NCI-H2029 treated with DMSO at 0.1 percent for 48 hours (cell line): ENCODE measurements around the gene ALX4.
A peak's percentile ranks its signal among the peaks of the same experiment; 100 is the strongest.

Experiments
- DNase-seq: peaks from one replicate; lab custom pipeline; 2025; lab: John Stamatoyannopoulos, UW

Gene ALX4

GRCh38 chr11:44244639-44245310 is 65.2 kb downstream of the ALX4 start:
- DNase-seq: no peak

- DNase-seq: no peak
Measured at GRCh38 chr11:44243595-44244343, 66.2 kb downstream of the ALX4 start.

- DNase-seq: no peak
Measured at GRCh38 chr11:44243086-44243485, 66.9 kb downstream of the ALX4 start.

GRCh38 chr11:44241851-44242250 is 68.1 kb downstream of the ALX4 start:
- no peak for DNase-seq

- DNase-seq: no peak
Measured at GRCh38 chr11:44237156-44237555, 72.8 kb downstream of the ALX4 start.

- no peak for DNase-seq
Measured at GRCh38 chr11:44236296-44236695, 73.6 kb downstream of the ALX4 start.

- DNase-seq: no peak
Measured at GRCh38 chr11:44235765-44236201, 74.2 kb downstream of the ALX4 start.

- no peak for DNase-seq
Measured at GRCh38 chr11:44229624-44230023, 80.3 kb downstream of the ALX4 start.

GRCh38 chr11:44229098-44229497 is 80.8 kb downstream of the ALX4 start:
- peak; percentile 49 for DNase-seq

- no peak for DNase-seq
Measured at GRCh38 chr11:44228379-44228778, 81.6 kb downstream of the ALX4 start.

- DNase-seq: no peak
Measured at GRCh38 chr11:44226945-44227344, 83.0 kb downstream of the ALX4 start.

GRCh38 chr11:44226490-44226889 is 83.4 kb downstream of the ALX4 start:
- no peak for DNase-seq

GRCh38 chr11:44224867-44225501 is 85.0 kb downstream of the ALX4 start:
- DNase-seq: no peak

- no peak for DNase-seq
Measured at GRCh38 chr11:44223238-44223637, 86.7 kb downstream of the ALX4 start.

- DNase-seq: no peak
Measured at GRCh38 chr11:44221992-44222391, 87.9 kb downstream of the ALX4 start.

- no peak for DNase-seq
Measured at GRCh38 chr11:44221456-44221855, 88.5 kb downstream of the ALX4 start.

GRCh38 chr11:44219830-44220796 is 89.8 kb downstream of the ALX4 start:
- no peak for DNase-seq

GRCh38 chr11:44217432-44217831 is 92.5 kb downstream of the ALX4 start:
- no peak for DNase-seq

- no peak for DNase-seq
Measured at GRCh38 chr11:44213148-44213547, 96.8 kb downstream of the ALX4 start.

- no peak for DNase-seq
Measured at GRCh38 chr11:44212128-44212527, 97.8 kb downstream of the ALX4 start.
